ENCODE results near the gene MYH3. TPM values are rescaled to one million over a fixed set of nuclear protein-coding genes. Genes with fewer than 3 reads are reported as not detected.

Gene MYH3
- polyA plus RNA-seq, 1 donor from 2014 or later, result 0.74 TPM

- TF ChIP-seq CTCF (IDR thresholded peaks at IDR 0.05; ENCODE audit: poor library complexity, severe bottlenecking), result no peak
- TF ChIP-seq MXI1 (conservative IDR thresholded peaks at IDR 0.05; ENCODE audit: poor library complexity, severe bottlenecking), result no peak
These were observed 33.3 kb downstream of the MYH3 start (continued) for GRCh38 chr17:10623737-10624338.

GRCh38 chr17:10622617-10623485, 34.3 kb downstream of the MYH3 start:
- no peak overlapping the region for H3K27ac ChIP-seq (ENCODE audit: low read length)
- H3K79me2 ChIP-seq (replicated peaks; ENCODE audit: insufficient read depth, low read length), result no peaks in the 10 kb centered on the region
- H2AFZ ChIP-seq (ENCODE audit: low read depth, low read length), result no peak overlapping the region
- H3K4me3 ChIP-seq (ENCODE audit: low read length), result no peak overlapping the region
- no peaks in the 10 kb centered on the region for H3K9me3 ChIP-seq (ENCODE audit: low read length)
- H3K4me2 ChIP-seq (ENCODE audit: low read length), result no peak overlapping the region
- no peaks in the 10 kb centered on the region for H4K20me1 ChIP-seq (ENCODE audit: insufficient read depth)
- H3K27me3 ChIP-seq (ENCODE audit: insufficient read depth, low read depth, low read length), result no peaks in the 10 kb centered on the region
- H3F3A ChIP-seq (ENCODE audit: insufficient read depth, low read length, poor library complexity, severe bottlenecking), result no peaks in the 10 kb centered on the region
- no peak for TF ChIP-seq REST (IDR thresholded peaks at IDR 0.05; ENCODE audit: borderline replicate concordance)
- TF ChIP-seq EP300 (conservative IDR thresholded peaks at IDR 0.05; ENCODE audit: poor library complexity, severe bottlenecking), result no peak
- TF ChIP-seq SMC3 (conservative IDR thresholded peaks at IDR 0.05; ENCODE audit: poor library complexity), result no peak
- TF ChIP-seq EZH2 (IDR thresholded peaks at IDR 0.05; ENCODE audit: borderline replicate concordance, insufficient read depth, low read length, poor library complexity, severe bottlenecking), result no peak
- no peak for TF ChIP-seq CTCF (IDR thresholded peaks at IDR 0.05; ENCODE audit: poor library complexity, severe bottlenecking)
- no peak for TF ChIP-seq POLR2AphosphoS5 (IDR thresholded peaks at IDR 0.05)
- no peak for TF ChIP-seq TAF1 (IDR thresholded peaks at IDR 0.05; ENCODE audit: low read depth)
- TF ChIP-seq RAD21 (conservative IDR thresholded peaks at IDR 0.05), result no peak
- no peak for TF ChIP-seq MXI1 (conservative IDR thresholded peaks at IDR 0.05; ENCODE audit: poor library complexity, severe bottlenecking)
- no peaks in the 10 kb centered on the region for H3K9me2 ChIP-seq (ENCODE audit: insufficient read depth, low read length)
- no peaks in the 10 kb centered on the region for H3K36me3 ChIP-seq (ENCODE audit: insufficient read depth, low read length)
- H3K9ac ChIP-seq (ENCODE audit: low read length), result no peak overlapping the region

All from neural cell (in vitro differentiated cells).